CD1c-positive myeloid dendritic cell (primary cell): ENCODE results near the gene ME1.
A peak's percentile ranks its signal among the peaks of the same experiment; 100 is the strongest.
"Not testable (repeated sequence)": the region's sequence is repeated elsewhere in the genome, so short reads cannot be mapped to it uniquely, and the experiment has no call there.

Experiments used
- DNase-seq: peaks from one replicate; pipeline ENCODE4 v3.0.0-alpha.2; 2016; ENCODE audit errors: extremely low spot score

Gene ME1

DNA sequence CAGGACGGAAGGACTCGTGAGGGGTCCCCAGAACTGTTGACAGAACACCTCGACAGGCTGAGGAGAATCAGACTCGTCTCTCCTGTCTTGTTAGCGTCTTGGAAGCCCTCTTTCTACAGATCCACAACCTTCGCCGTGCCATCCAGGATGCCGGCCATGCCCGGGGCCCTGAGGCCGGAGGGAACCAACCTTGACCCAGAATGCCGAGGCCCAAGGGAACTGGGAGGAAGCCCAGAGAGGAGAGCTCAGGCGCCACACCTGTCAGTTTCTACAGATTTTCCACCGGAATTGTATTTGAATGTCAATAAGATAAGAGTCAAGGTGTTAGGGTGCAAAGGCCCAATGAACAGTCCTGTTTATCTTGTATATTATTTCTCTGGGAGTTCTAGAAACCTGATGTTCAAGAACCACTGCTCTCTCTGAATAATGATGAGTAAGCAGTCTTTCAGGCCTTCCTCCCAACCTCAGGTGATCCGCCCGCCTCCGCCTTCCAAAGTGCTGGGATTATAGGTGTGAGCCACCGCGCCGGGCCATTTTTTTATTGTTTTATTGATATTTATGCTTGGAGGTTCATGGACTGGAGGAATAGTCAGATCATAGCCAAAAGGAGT is 799 bp upstream of the ME1 start:
- no peak for DNase-seq

DNA sequence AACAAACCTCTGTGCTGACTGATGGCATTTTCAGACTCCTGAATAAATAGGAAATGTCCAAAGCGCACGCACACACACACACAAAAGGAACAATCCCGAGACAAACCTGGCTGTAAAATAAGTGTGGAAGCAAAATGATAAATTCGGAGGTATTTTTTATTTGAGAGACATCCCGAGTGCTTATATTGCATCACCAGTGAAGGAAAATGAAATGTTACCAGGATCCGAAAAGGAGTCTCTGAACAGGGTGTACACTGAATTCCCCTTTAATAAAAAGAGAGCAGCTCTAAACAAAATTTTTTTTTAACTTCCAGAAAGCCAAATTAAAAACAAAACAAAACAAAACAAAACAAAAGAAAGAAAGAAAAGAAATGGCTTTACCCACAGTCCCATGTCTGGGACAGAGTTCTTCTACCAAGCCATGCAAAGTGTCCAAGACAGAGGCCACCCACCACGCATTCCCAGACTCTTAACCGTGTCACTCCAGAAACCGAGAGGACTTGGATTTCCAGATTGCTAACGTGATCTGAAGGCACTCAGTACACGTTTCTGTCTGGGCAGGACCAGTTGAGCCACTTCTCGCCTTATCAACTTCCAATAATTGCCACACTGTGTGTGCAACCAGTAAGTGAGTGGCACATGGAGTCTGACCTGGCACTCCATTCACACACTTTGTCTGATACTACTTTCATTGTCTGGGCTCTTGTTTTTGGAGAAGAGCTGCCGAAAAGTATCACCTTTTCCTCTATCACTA is 817 bp downstream of the ME1 start:
- DNase-seq, result peak; percentile 15

DNA sequence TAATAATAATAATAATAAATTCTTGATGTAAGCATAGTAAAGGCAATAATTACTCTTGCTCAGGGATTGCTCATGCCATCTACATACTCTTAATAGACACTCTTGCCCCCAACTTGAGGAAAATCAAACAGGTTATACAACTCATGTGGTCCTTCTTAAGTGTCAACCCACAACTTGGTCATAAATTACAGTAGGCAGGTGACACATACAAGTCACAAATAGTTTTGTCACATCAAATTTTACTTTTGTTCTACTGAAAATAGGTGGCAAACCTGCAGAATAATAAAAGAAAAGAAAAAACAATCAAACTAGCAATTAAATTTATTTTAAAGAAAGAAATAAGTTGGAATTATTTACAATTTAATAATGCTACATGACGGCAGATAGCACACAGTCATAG is 1.6 kb downstream of the ME1 start:
- DNase-seq, result no peak

DNA sequence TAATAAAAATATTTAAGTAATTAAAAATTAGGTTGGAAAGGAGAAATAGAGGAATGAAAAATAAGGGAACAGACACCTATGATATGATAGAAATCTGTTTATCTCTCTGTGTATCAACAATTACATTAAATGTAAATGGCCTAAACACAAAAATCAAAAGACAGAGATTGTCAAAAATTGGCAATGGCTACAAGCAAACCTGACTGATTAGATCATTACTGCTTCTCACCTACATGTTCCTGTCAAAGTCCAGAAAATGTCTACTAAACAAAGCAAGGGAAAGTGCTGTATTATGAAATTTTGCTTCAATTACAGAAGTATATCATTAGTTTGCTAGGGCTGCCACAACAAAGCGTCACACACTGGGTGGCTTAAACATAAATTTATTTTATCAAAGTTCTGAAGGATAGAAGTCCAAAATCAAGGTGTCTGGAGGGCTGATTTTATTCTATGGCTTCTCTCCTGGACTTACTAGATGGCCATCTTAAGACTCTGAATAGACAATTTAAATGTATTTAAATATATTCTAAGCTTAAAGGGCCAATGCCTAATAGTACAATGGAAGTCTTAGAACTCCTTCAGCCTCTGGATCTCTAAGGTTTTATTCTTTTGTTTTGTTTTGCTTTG is 6.3 kb downstream of the ME1 start:
- no peak for DNase-seq

DNA sequence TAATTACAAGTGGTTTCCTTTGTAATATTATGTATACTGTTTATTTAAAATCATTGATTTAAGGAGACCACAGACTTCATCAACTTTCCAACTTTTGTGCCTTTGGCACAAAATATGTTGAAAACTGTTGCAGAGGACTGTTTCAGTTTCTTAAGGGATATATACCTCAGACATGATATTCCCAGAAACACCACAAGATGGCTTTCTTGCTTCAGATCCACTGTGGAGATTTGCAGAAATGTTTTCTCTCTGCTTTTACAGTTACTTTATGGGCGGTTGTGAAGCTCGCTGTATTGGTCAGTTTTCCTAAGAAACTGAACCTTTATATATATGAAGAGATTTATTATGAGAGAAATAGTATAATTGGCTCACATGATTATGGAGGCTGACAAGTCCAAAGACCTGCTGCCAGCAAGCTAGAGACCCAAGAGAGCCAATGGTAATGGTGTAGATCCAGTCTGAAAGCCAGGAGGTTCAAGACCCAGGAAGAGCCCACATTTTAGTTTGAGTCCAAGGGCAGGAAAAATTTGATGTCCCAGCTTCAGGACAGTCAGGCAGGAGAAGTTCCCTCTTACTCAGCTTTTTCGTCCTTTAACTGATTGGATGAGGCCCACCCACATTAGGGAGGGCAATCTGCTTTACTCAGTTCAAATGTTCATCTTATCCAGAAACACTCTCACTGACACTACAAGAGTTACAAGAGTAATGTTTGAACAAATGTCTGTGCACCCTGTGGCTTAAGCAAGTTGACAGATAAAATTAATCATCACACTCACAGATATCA is 12.8 kb downstream of the ME1 start:
- DNase-seq, result peak; percentile 65

DNA sequence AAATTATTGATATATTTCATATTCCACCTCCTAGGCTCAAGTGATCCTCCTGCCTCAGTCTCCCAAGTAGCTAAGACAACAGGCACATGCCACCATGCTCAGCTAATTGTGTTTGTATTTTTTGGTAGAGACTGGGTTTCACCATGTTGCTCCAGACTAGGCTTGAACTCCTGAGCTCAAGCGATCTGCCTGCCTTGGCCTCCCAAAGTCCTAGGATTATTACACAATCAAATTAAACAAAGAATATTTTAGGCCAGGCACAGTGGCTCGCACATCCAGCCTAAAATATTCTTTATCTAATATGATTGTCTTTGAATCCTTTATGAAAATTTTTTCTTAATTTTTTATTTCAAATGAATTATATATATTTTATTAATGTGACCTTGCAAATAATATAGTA is 17.8 kb downstream of the ME1 start:
- DNase-seq, result no peak

DNA sequence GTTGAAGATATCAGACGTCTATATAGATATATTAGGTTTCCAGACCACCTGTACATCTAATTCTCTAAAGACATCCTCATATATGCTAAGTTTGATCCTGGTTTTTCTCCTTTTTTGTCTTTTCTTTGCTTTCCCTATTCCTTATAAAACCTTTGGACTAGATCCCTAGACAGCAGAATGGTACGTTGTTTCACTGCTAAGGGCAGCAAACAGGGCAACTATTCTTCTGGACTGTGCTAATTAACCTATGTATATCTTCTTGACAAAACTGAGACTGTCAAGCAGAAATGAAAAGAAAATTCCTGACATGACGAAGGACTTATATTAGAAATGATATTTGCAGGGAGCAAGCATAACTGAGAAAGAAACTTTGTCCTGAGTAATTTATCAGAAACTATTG is 19.1 kb downstream of the ME1 start:
- DNase-seq, result no peak

DNA sequence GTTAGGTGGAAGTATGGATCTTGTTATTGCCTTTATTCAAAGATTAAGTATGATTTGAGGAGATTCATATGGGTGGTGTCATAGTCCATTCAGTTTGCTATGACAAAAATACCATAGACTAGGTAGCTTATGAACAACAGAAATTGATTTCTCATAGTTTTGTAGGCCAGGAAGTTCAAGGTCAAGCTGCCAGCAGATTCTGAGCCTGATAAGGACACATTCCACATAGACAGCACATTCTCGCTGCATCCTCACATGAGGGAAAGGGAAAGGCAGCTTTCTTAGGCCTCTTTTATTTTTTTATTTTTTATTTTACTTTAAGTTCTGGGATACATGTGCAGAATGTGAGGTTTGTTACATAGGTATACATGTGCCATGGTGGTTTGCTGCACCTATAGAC is 27.7 kb downstream of the ME1 start:
- no peak for DNase-seq

DNA sequence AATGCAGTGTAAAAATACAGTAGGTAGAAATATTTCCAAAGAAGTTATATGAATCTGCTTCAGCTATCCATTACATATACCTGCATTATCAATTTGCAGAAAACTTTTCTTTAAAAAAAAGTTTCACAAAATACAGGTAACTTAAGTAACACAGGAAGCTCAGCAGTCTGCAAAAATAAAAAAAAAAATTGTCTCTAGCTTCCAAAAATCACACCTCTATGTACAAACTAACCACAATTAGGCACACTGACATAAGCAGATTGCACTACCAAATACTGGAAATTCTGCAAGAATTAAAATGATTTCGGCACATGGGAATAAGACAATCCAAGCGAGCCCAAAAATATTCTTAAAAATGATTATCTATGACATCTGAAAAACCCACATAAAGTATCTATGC is 41.2 kb downstream of the ME1 start:
- no peak for DNase-seq

DNA sequence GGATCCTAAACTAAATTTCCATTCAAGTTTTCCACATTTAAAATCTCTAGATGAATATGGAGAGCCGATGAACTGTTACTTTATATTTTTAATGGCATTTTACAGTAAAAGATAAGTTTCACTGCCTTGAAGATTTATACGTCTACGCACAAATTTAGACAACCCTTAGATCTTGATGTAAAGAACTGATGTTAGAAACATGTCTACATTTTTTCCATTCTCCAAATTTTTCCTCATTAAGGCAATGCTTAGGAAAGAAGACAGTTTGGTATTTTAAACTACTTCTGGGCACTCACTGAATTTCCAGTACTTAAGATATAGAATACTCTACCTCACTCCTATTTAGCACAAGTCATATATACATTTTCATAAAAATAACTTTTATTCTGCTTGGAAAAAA is 45.4 kb downstream of the ME1 start:
- no peak for DNase-seq

DNA sequence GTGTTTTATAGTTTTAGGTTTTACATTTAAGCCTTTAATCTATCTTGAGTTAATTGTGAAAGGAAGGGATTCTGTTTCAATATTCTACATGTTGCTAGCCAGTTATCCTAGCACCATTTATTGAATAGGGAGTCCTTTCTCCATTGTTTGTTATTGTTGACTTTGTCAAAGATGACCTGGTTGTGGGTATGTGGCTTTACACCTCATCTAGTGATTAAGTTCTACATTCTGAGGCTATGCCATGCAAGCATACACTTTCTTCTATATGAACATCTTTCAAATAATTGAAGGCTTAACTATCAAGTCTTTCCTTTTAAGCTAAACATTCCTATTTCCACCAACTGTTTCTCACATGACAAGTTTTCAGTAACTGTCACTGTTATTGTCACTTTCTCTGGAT is 46.1 kb downstream of the ME1 start:
- DNase-seq, result no peak

DNA sequence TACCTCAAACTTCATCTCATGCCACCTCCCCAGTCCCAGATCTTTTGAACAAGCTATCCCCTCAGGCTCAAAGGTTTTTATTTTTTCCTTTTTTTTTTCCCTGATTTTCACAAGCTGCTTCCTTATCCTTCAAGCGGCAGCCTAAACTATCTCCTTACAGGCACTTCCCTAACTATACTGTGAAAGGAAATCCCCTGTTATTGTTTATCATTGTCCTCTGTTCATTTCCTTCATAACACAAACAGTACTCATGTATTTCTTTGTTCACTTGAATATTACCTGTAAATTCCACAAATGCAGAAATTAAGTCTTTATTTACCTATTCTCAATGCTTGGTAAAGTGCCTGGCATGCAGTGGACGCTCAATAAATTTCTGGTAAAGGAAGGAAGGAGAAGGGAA is 48.9 kb downstream of the ME1 start:
- no peak for DNase-seq

DNA sequence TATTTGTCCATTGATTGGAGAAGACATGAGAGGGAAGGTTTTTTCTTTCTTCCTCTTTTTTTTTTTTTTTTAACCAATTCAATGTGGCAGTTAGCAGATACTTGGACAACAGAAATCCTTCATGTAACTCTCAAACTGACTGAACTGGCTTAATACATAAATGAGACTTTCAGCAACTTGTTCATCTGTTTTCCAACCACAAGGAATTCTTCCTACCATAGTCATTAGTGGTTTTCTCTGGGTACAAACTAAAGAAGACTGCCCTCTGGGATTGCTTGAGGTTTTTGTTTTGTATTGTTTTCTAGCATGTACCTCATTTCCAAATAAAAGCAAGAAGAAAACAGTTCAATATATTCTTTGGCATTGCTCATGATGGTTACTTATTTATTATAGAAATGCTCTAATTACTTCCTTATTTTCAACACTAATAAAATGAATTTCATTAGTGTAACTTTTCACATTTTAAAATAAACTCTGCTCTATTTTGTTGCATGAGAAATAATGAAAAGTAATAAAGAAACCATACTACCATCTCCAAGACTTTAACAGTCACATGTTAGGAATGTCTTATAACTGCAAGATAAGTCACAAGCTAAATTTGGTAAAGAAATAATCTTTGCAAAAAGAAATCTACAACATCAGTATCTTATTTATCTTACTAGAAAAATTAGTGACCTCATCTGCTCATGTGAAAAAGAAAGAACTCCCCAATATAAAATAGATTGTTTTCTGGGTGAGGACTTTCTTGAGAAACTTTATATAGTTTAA is 52.0 kb downstream of the ME1 start:
- DNase-seq, result no peak

DNA sequence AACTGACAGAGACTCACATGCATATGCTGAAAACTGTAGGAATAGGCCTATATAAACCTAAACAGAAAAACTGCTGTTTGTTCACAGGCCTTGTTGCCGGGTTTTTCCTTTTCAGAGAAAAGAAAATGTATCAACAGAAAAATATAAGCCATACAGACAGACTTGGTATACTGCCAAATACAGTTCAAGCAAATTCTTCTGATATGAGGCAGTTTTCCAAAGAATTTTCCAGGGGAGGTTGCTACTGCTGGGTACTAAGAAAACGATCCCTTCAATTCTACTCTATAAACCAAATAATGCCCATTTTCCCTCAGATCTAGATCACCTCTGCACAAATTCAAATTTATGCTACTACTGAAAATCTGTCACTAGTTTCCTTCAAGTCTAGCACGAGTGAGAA is 59.4 kb downstream of the ME1 start:
- DNase-seq, result no peak

DNA sequence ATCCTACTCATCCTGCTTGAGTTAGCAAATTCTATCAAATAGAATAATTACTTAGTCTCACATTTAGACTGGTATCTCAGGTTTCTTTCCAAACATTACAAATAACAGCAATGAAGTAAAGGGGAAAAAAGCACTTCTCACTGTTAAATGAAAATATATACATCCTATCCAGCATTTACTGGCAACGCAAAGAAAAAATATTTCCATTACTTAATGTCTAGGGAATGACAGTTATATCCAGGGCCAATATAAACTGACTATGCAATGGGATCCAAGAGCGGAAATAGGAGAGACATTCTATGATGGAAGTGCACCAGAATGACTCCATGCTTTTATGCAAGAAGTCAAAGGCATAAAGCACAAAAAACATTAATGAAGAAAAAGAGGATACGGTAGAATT is 60.3 kb downstream of the ME1 start:
- no peak for DNase-seq

DNA sequence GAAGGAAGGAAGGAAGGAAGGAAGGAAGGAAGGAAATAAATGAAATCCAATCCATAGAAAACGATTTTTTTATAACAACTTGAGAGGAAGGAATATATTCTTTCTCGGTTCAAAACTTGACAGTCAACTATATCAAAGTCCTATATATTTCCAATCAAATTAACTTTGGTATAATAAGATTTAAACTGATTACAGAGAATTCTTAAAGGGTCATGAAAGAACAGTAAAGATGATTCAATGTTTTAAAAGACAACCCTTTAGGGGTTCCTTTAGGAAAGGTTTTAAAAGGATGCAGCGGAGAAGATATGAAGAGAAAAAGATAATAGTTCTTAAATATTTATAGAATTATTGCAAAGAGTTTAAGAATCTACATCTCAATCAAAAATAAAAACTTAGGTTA is 61.2 kb downstream of the ME1 start:
- no peak for DNase-seq

DNA sequence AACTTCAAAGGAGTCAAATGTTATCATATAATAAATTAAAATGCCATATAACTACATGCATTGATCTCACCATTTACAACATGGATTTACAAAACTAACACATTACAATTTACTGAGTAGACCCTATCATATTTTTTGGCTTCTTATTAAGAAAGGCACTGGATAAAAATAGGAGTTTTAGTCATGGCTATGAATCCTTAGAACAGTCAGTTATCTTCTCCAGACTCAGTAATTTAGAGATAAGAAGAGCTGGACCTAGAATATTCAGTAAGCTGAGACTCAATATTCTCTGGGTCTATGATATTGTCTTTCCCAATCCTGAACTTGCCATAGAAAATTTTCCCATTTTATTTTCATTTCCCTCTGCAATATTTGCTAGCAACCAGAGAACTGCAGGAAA is 62.3 kb downstream of the ME1 start:
- DNase-seq, result no peak

DNA sequence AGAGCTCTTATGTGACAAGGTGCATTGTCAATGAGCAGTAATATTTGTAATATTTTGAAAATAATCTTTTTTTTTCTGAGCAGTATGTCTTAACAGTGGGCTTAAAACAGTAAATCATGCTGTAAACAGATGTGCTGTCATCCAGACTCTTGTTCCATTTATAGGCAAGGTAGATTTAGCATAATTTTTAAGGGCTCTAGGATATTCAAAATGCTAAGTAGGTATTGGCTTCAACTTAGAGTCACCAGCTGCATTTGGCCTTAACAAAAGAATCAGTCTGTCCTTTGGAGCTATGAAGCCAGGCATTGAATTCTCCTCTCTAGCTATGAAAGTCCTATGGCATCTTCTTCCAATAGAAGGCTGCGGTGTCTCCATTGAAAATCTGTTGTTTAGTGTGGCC is 63.7 kb downstream of the ME1 start:
- DNase-seq, result no peak

DNA sequence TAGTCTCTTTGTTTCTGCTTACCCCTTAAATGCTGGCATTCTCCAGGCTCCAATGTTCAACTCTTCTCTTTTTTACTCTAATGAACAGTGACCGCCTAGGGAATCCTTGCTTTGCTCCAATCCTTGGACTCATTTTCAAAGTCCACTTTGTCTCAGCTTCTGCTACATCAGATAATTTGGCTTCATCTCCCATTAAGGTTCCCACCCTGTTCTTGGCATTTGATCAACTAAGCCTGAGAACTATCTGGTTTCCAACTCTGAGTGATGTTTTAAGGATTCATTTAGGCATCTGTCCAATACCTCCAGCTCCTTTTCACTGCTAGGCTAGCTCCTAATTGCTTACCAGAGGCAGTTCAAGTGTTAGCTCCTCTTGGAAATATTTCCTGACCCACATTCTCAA is 64.9 kb downstream of the ME1 start:
- no peak for DNase-seq

DNA sequence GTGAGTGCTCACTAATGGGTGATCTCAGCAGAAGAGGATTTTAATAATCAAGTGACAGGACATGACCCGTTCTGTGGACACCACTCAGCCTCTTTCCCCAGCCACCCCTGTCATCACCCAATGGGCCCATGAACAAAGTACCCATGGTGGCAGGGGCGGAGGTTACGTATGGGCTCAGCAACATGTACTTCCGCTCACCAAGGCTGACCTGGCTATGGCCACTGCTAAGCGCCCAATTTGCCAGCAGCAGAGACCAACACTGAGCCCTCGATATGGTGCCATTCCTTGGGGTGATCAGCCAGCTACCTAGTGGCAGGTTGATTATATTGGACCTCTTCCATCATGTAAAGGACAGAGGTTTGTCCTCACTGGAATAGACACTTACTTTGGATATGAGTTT is 68.5 kb downstream of the ME1 start:
- not testable (repeated sequence) for DNase-seq

DNA sequence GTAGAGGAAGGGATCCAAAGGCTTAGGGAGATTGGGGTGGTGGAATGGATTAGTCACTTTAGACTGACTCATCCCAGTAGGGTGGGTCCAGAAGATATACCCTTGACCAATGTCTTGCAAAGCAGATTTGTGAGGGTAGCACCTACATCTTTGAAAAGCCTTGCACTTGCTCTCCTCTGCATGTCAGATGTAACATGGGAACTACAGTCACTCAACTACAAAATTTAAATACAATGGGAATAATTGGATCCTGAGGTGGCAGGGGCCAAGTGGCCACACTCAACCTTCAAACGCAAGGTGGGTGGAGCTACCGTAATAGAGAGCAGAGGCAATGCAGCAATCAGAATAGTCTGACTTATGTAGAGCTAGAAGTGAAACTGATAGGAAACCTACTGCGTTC is 71.2 kb downstream of the ME1 start:
- no peak for DNase-seq

DNA sequence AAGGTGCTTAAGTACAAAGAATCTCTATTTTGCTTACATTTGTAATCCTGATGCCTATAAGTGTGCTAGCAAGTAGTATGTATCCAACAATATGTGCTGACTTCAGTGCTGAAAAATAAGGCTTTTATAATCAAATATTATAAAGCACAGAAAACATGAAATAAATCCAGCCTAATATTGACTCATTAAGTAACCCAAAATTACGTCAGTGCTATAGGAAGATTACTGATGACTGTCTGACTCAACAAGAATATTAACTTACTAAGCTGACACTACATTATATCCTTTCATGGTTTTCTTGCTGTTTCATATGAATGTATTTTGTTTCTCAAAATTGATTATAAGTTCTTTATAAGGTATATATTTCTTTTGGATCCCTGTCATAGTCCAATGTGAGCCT is 76.1 kb downstream of the ME1 start:
- DNase-seq, result no peak
